ENCODE measurements around the gene EFCAB6. TPM values are rescaled to one million over a fixed set of nuclear protein-coding genes. Genes with fewer than 3 reads are reported as not detected.

The EFCAB6 gene
- total and polyA plus RNA-seq, 7 donors: 0.07 to 0.84 (median 0.50) TPM

DNA sequence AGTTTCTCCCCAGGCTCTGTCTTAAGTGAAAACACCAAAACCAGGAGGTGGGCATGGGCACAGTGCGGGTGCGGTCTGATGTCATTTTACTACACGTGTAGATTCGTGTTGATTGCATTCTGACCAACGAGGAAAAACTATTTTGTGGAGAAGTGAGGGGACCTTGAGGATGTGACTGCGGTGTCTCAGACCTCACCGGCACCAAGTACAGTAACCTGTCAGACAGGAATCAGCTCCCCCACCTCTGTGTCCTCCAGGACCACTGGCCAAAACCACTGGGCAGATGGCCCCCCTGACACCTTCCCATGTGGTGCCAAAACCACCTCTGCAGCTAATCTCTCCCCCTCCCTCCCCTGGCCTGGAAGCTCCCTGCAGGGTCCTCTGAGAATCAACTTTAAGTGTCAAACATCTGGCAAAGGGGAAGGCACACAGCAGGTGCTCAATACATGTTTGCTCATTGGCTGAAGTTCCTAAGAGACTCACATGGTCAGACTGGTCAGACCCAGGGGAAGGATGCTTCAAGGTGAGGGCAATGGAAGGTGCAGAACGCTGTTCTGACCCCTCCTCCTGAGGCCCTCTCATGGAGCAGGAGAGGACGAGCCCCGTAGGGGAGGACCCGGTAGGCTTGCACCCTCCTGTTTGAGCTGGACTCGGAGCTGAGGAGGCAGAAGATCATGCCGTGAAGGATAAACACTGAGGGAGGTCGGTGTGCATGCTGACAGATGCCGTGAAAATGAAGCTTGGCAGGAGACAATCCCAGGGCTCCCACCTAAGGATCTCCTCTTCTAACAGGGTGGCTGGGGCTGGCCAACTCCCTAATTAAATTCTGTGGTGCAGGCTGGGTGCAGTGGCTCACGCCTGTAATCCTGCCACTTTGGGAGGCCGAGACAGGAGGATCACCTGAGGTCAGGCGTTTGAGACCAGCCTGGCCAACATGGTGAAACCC is 270.4 kb downstream of the EFCAB6 start:
- TF ChIP-seq, protein P1, sequence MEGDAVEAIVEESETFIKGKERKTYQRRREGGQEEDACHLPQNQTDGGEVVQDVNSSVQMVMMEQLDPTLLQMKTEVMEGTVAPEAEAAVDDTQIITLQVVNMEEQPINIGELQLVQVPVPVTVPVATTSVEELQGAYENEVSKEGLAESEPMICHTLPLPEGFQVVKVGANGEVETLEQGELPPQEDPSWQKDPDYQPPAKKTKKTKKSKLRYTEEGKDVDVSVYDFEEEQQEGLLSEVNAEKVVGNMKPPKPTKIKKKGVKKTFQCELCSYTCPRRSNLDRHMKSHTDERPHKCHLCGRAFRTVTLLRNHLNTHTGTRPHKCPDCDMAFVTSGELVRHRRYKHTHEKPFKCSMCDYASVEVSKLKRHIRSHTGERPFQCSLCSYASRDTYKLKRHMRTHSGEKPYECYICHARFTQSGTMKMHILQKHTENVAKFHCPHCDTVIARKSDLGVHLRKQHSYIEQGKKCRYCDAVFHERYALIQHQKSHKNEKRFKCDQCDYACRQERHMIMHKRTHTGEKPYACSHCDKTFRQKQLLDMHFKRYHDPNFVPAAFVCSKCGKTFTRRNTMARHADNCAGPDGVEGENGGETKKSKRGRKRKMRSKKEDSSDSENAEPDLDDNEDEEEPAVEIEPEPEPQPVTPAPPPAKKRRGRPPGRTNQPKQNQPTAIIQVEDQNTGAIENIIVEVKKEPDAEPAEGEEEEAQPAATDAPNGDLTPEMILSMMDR (IDR thresholded peaks at IDR 0.05): no peak
- intact Hi-C loops (cut with DNase I): no loop called here
- DNase-seq: no peak
- H3K36me3 ChIP-seq (ENCODE audit: insufficient read depth in 1 of 2, low read depth in 1 of 2): no peaks in the 10 kb centered on the region
- H3K27ac ChIP-seq: no peak overlapping the region
- H3K9me3 ChIP-seq: peaks cover 2% of the 10 kb centered on the region
- H3K27me3 ChIP-seq (ENCODE audit: insufficient read depth in 3 of 3, low read length in 2 of 3): no peaks in the 10 kb centered on the region
- 77 to 84% (median 81%) methylated on average over 18 of the region's 18 CpGs for WGBS, 3 donors
- ATAC-seq: no peak
- H3K4me3 ChIP-seq: no peak overlapping the region
- no peaks in the 10 kb centered on the region for H3K4me1 ChIP-seq

DNA sequence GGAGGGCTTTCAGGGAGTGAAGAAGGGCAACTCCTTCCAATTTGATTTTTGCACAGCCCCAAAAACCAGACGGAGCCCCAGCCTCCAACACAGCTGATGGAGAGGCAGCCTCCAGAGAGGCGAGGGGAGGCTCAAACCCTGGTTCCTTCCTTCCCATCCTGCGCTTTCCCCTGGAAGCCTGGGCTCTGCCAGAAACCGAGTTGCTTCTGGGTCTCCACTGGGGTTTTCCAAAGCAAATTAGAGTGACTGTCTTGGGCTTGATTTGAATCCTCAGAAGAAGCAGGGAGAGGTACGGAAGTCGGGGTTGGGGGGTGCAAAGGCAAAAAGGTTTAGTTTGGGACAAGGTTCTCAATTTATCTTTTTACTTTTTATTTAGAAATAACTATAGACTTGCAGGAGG is 271.1 kb downstream of the EFCAB6 start:
- no peak for ATAC-seq
- 82 to 83% (median 82%) methylated on average over 6 of the region's 6 CpGs for WGBS, 3 donors

DNA sequence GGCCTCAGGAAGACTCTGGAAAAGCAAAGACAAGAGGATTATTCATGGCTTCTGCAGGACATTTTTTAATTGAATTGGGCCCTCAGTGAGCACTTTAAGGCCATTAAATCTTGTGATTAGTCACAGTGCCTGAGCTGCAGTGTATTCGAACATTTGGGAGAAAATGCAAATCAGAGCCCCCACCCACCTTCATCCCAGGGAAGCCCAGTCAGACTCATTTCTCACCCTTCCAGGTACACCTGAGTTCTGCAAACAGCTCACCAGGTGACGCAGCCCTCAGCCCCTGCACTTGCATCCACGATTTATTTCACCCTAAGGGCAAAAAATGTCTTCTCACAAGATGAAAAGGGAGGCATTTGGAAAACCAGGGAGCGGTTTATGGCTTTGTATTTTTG is 271.6 kb downstream of the EFCAB6 start:
- intact Hi-C loops (cut with DNase I): no loop called here
- Histone ChIP-seq H3K27ac (no peak overlapping the region), H3K4me3 (no peak overlapping the region), H3K4me1 (no peaks in the 10 kb centered on the region), H3K36me3 (ENCODE audit: insufficient read depth in 1 of 2, low read depth in 1 of 2) (no peaks in the 10 kb centered on the region), H3K9me3 (peaks cover 2% of the 10 kb centered on the region), H3K27me3 (ENCODE audit: insufficient read depth in 3 of 3, low read length in 2 of 3) (no peaks in the 10 kb centered on the region)
- TF ChIP-seq, protein P1 (IDR thresholded peaks at IDR 0.05): no peak
- 64 to 72% (median 66%) methylated on average over 4 of the region's 4 CpGs for WGBS, 3 donors
- ATAC-seq (no peak), DNase-seq (no peak)

More for the DNA sequence above, 271.1 kb downstream of the EFCAB6 start:
- Histone ChIP-seq H3K4me1 (no peaks in the 10 kb centered on the region), H3K27me3 (ENCODE audit: insufficient read depth in 3 of 3, low read length in 2 of 3) (no peaks in the 10 kb centered on the region), H3K36me3 (ENCODE audit: insufficient read depth in 1 of 2, low read depth in 1 of 2) (no peaks in the 10 kb centered on the region), H3K4me3 (no peak overlapping the region), H3K27ac (no peak overlapping the region), H3K9me3 (peaks cover 2% of the 10 kb centered on the region)
- no peak for DNase-seq
- intact Hi-C loops (cut with DNase I): no loop called here
- TF ChIP-seq, protein P1 (IDR thresholded peaks at IDR 0.05): no peak

DNA sequence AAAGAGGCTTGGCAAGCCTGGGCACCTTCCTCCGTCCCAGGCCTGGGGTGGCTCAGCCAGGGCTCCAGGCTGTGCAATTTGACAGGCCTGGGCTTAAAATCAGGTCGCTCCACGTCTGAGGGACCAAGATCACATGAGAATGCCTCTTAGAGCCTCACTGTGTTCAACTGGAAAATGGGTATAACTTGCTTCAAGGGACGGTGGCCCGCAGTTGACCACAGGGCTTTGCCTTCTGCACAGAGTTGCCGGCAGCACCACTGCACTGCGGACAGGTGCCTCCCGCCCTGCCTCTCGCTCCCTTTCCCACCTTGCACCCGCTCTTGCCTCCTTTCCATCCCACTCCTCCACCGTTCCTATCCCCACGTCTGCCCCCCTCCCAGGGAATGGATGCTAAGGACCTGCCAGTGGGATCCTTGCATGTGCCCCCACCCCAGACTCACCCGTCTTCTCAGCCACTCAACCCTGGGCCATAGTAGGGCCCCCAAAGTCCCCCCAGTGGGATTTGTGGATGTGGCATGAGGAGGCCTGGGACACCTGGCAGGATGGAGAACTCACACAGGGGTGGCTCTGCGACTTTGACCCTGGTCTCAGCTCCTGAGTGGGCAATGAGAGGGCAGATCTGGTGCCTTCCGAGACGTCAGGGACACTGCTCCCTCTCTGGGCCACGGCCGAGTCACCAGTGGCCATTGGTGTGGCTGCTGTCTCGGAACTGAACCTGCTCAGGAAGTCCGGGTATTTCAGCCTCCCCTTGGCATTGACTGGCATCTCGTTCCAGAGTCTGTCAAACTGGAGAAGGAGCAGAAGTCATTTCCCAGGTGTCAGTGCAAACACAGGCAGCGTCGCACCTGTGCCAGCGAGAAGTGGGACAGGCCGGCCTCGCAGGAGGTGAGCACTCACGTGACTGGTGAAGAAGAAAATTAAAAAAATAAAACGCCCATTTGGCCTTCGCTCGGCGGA is 272.3 kb downstream of the EFCAB6 start:
- intact Hi-C loops (cut with DNase I): no loop called here
- WGBS, 3 donors: 86 to 89% (median 88%) methylated on average over 30 to 31 of the region's 31 CpGs
- H3K27me3 ChIP-seq (ENCODE audit: insufficient read depth in 3 of 3, low read length in 2 of 3): no peaks in the 10 kb centered on the region
- DNase-seq (no peak), ATAC-seq (no peak)
- no peak overlapping the region for H3K27ac ChIP-seq
- peaks cover 2% of the 10 kb centered on the region for H3K9me3 ChIP-seq
- H3K4me3 ChIP-seq: no peak overlapping the region
- TF ChIP-seq, protein P1 (IDR thresholded peaks at IDR 0.05): no peak
- no peaks in the 10 kb centered on the region for H3K4me1 ChIP-seq
- H3K36me3 ChIP-seq (ENCODE audit: insufficient read depth in 1 of 2, low read depth in 1 of 2): no peaks in the 10 kb centered on the region

Measured in psoas muscle (tissue), 8 donors.